Left cardiac atrium (tissue), 4 donors: ENCODE data around the gene EXTL2. TPM values are rescaled to one million over a fixed set of nuclear protein-coding genes. Genes with fewer than 3 reads are reported as not detected.
"Not testable (repeated sequence)": the region's sequence is repeated elsewhere in the genome, so short reads cannot be mapped to it uniquely, and the experiment has no call there.

ENCODE experiments used
- ATAC-seq, 2 donors: fragments of 200-7000 bp; cut with Tn5 transposase; one replicate each; pipeline ENCODE4 v1.9.1; 2020; ENCODE audit warnings: mild to moderate bottlenecking in 2 of 2, moderate library complexity in 2 of 2
- DNase-seq: peaks from one replicate; pipeline ENCODE4 v3.0.0-alpha.2; 2020
- intact Hi-C, 2 donors: fragments of 100-400 bp; cut with DNase I; formaldehyde crosslinking; loops; one replicate each; pipeline versions ENCODE4 v1.14.1 to v1.15.1; 2022 to 2023
- long read RNA-seq: library from polyadenylated mRNA; unstranded; transcript quantifications from one replicate; pipeline ENCODE4 v2.0.0, GENCODE V29; 2021
- total RNA-seq, 2 donors: library from RNA; stranded (reverse); fragmentation: NEBNext Ultra II Directional; extraction: Animal tissue kit (Norgen Biotek cat#: 25700); gene quantifications; one replicate each; pipeline ENCODE4 v1.2.1, GENCODE V29; 2021
- donor health status: DM: no; HTN: yes; CAD: no.
- donor health status: DM: no; HTN: yes; CAD: no; lungs with severe emphysema.
- donor health status: DM: yes; HTN: yes; CAD: no.
- donor health status: Dilated cardiomyopathy.

The EXTL2 gene
- 10 to 100 TPM in 1 of 2 donors, 1 to 10 TPM in 1; 6.7 to 10.9 TPM for total RNA-seq
- long read RNA-seq, transcript EXTL2-202 (5 exons, 3,985 nt) = major isoform, 8 of 13 reads
- long read RNA-seq, partial matches to known transcripts = 0 of 13 reads
- long read RNA-seq, other reads (novel, unspliced or antisense) = 3 of 13 reads

- ATAC-seq = peak; percentile 78 to 80
- intact Hi-C loops = no loop called here
Observed at GRCh38 chr1:100894603-100895539, at the start of gene EXTL2. EXTL2 (minus strand) TSS chr1:100894842; CDS start chr1:100888757, 6,085 bp downstream.

GRCh38 chr1:100943533-100943932 lies 48.9 kb upstream of the EXTL2 start:
- no peak for ATAC-seq
- no peak for DNase-seq
- intact Hi-C loops = no loop called here

More at GRCh38 chr1:100894603-100895539, at the start of gene EXTL2:
- DNase-seq = peak; percentile 90

- ATAC-seq = no peak
- DNase-seq = no peak
- intact Hi-C loops = no loop called here
Observed at GRCh38 chr1:100942304-100943046, 47.8 kb upstream of the EXTL2 start.

- intact Hi-C loops = no loop called here
- no peak for DNase-seq
Observed at GRCh38 chr1:100941580-100942216, 47.1 kb upstream of the EXTL2 start.

GRCh38 chr1:100941098-100941527 lies 46.5 kb upstream of the EXTL2 start:
- intact Hi-C loops = no loop called here
- ATAC-seq = no peak

More at GRCh38 chr1:100941580-100942216, 47.1 kb upstream of the EXTL2 start:
- ATAC-seq = no peak

GRCh38 chr1:100936194-100936967 lies 41.7 kb upstream of the EXTL2 start:
- DNase-seq (no peak), ATAC-seq (no peak)
- intact Hi-C loops = no loop called here

More at GRCh38 chr1:100941098-100941527, 46.5 kb upstream of the EXTL2 start:
- DNase-seq = no peak

GRCh38 chr1:100933555-100933954 lies 38.9 kb upstream of the EXTL2 start:
- ATAC-seq, DNase-seq, intact Hi-C loops: not testable (repeated sequence)

GRCh38 chr1:100931716-100932115 lies 37.1 kb upstream of the EXTL2 start:
- intact Hi-C loops = no loop called here
- no peak for ATAC-seq
- no peak for DNase-seq

- ATAC-seq (no peak), DNase-seq (no peak)
- intact Hi-C loops = no loop called here
Observed at GRCh38 chr1:100930494-100930893, 35.9 kb upstream of the EXTL2 start.

- no peak for ATAC-seq
Observed at GRCh38 chr1:100928128-100928527, 33.5 kb upstream of the EXTL2 start.

GRCh38 chr1:100927276-100927675 lies 32.6 kb upstream of the EXTL2 start:
- DNase-seq (no peak), ATAC-seq (peak in 1 of 2 donors; percentile 30)
- intact Hi-C loops = no loop called here

More at GRCh38 chr1:100928128-100928527, 33.5 kb upstream of the EXTL2 start:
- intact Hi-C loops = no loop called here
- no peak for DNase-seq

- intact Hi-C loops = no loop called here
- ATAC-seq = no peak
- no peak for DNase-seq
Observed at GRCh38 chr1:100926240-100926639, 31.6 kb upstream of the EXTL2 start.

- DNase-seq (no peak), ATAC-seq (no peak)
- intact Hi-C loops = no loop called here
Observed at GRCh38 chr1:100924991-100925390, 30.3 kb upstream of the EXTL2 start.

GRCh38 chr1:100924212-100924611 lies 29.6 kb upstream of the EXTL2 start:
- ATAC-seq (no peak), DNase-seq (no peak)
- intact Hi-C loops = no loop called here

- intact Hi-C loops = loop anchor here in 1 of 2 donors (2.0 kb wide), 1 partner anchor 368 kb away; no protein-coding TSS in a partner anchor
- DNase-seq (no peak), ATAC-seq (no peak)
Observed at GRCh38 chr1:100921110-100921706, 26.6 kb upstream of the EXTL2 start.

GRCh38 chr1:100912019-100912418 lies 17.4 kb upstream of the EXTL2 start:
- intact Hi-C loops = no loop called here
- ATAC-seq (no peak), DNase-seq (no peak)

GRCh38 chr1:100909018-100909417 lies 14.4 kb upstream of the EXTL2 start:
- intact Hi-C loops = no loop called here
- ATAC-seq (no peak), DNase-seq (no peak)

- DNase-seq (no peak), ATAC-seq (no peak)
- intact Hi-C loops = no loop called here
Observed at GRCh38 chr1:100907887-100908286, 13.2 kb upstream of the EXTL2 start.
